Panc1 (cell line): ENCODE measurements around the gene ZNF500. TPM values are rescaled to one million over a fixed set of nuclear protein-coding genes. Genes with fewer than 3 reads are reported as not detected.

Experiments
- ATAC-seq: fragments of 200-7000 bp; cut with Tn5 transposase; 2 replicates; pipeline ENCODE4 v1.9.1; 2020; ENCODE audit warnings: mild to moderate bottlenecking, moderate library complexity
- BruUV-seq: library from RNA; stranded (reverse); fragments of 400-500 nt; replicated peaks from 2 replicates; lab custom pipeline; 2021; lab: Mats Ljungman, UMichigan
- CTCF ChIA-PET: fragments of 300-600 bp; sonication (Branson Sonifier 250); formaldehyde crosslinking; loops from one replicate; lab custom pipeline; 2022; ENCODE audit warnings: antibody characterized with exemption; lab: Charles Lee
- POLR2A ChIA-PET: fragments of 300-600 bp; sonication (Branson Sonifier 250); formaldehyde crosslinking; loops from one replicate; lab custom pipeline; 2022; ENCODE audit warnings: antibody characterized with exemption; lab: Charles Lee
- DNase-seq: peaks from one replicate; pipeline ENCODE4 v3.0.0-alpha.2; 2010; ENCODE audit warnings: low read depth, low spot score
- H3K27ac ChIP-seq: 2 replicates; pipeline ENCODE4 v1.5.1; 2011; ENCODE audit warnings: mild to moderate bottlenecking, low read length, inconsistent platforms
- H3K27me3 ChIP-seq: fragments of 200-500 bp; sonication (Bioruptor generic); 2 replicates; pipeline ENCODE4 v1.6.0; 2014; ENCODE audit warnings: low read length, inconsistent platforms; ENCODE audit not compliant: control insufficient read depth, insufficient read depth
- H3K36me3 ChIP-seq: fragments of 200-500 bp; sonication (Bioruptor generic); 2 replicates; pipeline ENCODE4 v1.5.1; 2014; ENCODE audit warnings: inconsistent platforms, mild to moderate bottlenecking, low read length, moderate library complexity; ENCODE audit not compliant: control insufficient read depth, insufficient read depth
- H3K4me1 ChIP-seq: 2 replicates; pipeline ENCODE4 v1.5.1; 2011; ENCODE audit warnings: inconsistent platforms, mild to moderate bottlenecking, low read length, moderate library complexity; ENCODE audit not compliant: control insufficient read depth, insufficient read depth
- H3K4me3 ChIP-seq, 2 experiments: 2 replicates each; pipeline ENCODE4 v1.5.1; 2011 to 2012; ENCODE audit warnings: low read depth in 2 of 2, low read length in 2 of 2, mild to moderate bottlenecking in 2 of 2, inconsistent platforms in 1 of 2, moderate library complexity in 1 of 2
- H3K9me3 ChIP-seq: fragments of 200-500 bp; sonication (Bioruptor generic); 2 replicates; pipeline ENCODE4 v1.5.1; 2014; ENCODE audit warnings: low read depth, mild to moderate bottlenecking, inconsistent platforms, low read length, moderate library complexity; ENCODE audit not compliant: control insufficient read depth, insufficient read depth
- POLR2AphosphoS5 ChIP-seq: IDR thresholded peaks from 2 replicates; pipeline ENCODE4 v1.6.1; 2012; ENCODE audit warnings: mild to moderate bottlenecking, low read depth, low read length, moderate library complexity
- REST ChIP-seq, 2 experiments: IDR thresholded peaks; 2 replicates each; pipeline ENCODE4 v1.6.1; 2011 to 2012; ENCODE audit warnings: low read depth in 2 of 2, control low read depth in 1 of 2, low read length in 1 of 2, mild to moderate bottlenecking in 1 of 2, moderate library complexity in 1 of 2; ENCODE audit not compliant: insufficient read depth in 1 of 2
- SIN3A ChIP-seq: IDR thresholded peaks from 2 replicates; pipeline ENCODE4 v1.6.1; 2012; ENCODE audit warnings: low read depth, mild to moderate bottlenecking, low read length, moderate library complexity, borderline replicate concordance; ENCODE audit not compliant: insufficient read depth
- TCF7L2 ChIP-seq: IDR thresholded peaks from 2 replicates; pipeline ENCODE4 v1.6.1; 2011; ENCODE audit warnings: mild to moderate bottlenecking, low read depth, low read length, inconsistent platforms
- in situ Hi-C: cut with HindIII; loops from 2 replicates; pipeline ENCODE4 v1.10.0; 2016; ENCODE audit warnings: low sequenced_read_pairs, low pct_unique_long_range_greater_than_20kb
- intact Hi-C: fragments of 100-400 bp; cut with micrococcal nuclease; formaldehyde crosslinking; loops from one replicate; pipeline ENCODE4 v1.10.0; 2022; ENCODE audit not compliant: unreplicated experiment
- total RNA-seq: library from RNA; stranded (reverse); gene quantifications from one replicate; pipeline ENCODE4 v1.2.1, GENCODE V29; 2021; ENCODE audit not compliant: unreplicated experiment
- TF ChIP-seq, protein P1 (sequence below): fragments of 450-650 bp; IDR thresholded peaks from 2 replicates; pipeline ENCODE4 v1.5.1; 2017; ENCODE audit warnings: mild to moderate bottlenecking

ZNF500 gene
- total RNA-seq, 1 experiment from 2014 or later: 25.8 TPM

DNA sequence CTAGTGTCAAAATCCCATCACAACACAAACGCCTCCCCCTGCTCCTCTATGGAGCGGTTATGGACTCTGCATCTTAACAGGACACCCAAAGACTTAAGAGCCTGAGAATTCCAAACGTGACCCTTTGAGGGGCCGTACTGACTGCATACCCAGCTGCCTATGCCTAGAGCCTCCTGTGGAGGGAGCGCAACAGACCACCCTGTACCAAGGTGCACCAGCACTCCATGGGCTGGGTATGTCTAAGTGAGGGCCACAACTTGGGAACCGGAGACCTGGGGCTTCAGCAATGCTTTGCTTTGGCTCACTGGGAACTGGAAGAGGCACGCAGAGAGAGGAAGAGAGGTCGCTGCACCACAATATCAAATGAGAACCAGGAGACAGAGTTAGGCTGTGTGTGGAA, 38.3 kb downstream of the ZNF500 start:
- TF ChIP-seq TCF7L2: no peak
- TF ChIP-seq, protein P1, sequence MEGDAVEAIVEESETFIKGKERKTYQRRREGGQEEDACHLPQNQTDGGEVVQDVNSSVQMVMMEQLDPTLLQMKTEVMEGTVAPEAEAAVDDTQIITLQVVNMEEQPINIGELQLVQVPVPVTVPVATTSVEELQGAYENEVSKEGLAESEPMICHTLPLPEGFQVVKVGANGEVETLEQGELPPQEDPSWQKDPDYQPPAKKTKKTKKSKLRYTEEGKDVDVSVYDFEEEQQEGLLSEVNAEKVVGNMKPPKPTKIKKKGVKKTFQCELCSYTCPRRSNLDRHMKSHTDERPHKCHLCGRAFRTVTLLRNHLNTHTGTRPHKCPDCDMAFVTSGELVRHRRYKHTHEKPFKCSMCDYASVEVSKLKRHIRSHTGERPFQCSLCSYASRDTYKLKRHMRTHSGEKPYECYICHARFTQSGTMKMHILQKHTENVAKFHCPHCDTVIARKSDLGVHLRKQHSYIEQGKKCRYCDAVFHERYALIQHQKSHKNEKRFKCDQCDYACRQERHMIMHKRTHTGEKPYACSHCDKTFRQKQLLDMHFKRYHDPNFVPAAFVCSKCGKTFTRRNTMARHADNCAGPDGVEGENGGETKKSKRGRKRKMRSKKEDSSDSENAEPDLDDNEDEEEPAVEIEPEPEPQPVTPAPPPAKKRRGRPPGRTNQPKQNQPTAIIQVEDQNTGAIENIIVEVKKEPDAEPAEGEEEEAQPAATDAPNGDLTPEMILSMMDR: no peak
- TF ChIP-seq SIN3A: no peak
- no peak for TF ChIP-seq POLR2AphosphoS5
- TF ChIP-seq REST (IDR thresholded peaks at IDR 0.05; ENCODE audit: insufficient read depth in 1 of 2, low read depth in 2 of 2, low read length in 1 of 2): no peak
- ChIA-PET CTCF (no interaction called here), POLR2A (no interaction called here)
- H3K27me3 ChIP-seq: no peaks in the 10 kb centered on the region
- in situ Hi-C loops (no loop called here), intact Hi-C loops (no loop called here)
- DNase-seq (no peak), ATAC-seq (no peak)
- no peaks in the 10 kb centered on the region for H3K4me1 ChIP-seq
- no peaks in the 10 kb centered on the region for H3K9me3 ChIP-seq
- no peak overlapping the region for H3K4me3 ChIP-seq
- H3K27ac ChIP-seq: no peak overlapping the region
- H3K36me3 ChIP-seq: peaks cover 13% of the 10 kb centered on the region
- BruUV-seq: no TSS peak

DNA sequence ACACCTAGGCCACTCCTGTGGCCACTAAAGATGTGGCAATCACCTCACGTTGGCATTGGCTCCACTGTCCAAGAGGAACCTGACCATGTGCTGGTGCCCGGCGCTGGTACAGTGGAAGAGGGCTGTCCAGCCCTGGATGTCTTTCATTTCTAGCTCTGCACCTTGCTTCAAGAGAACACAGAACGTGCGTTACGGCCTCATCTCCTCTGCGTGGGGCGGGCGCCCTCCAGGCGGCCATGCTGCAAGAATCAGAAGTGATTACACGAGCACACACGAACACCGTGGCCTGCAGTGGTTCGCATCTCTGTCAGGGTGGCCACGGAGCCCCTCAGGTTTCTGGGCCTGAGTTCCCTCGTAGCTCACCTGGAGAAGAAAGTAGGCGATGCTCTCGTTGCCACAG, 40.3 kb downstream of the ZNF500 start:
- CTCF ChIA-PET: no interaction called here
- Histone ChIP-seq H3K27me3 (no peaks in the 10 kb centered on the region), H3K4me3 (no peak overlapping the region), H3K36me3 (peaks cover 15% of the 10 kb centered on the region), H3K9me3 (no peaks in the 10 kb centered on the region), H3K27ac (no peak overlapping the region), H3K4me1 (no peaks in the 10 kb centered on the region)
- ATAC-seq (no peak), DNase-seq (no peak)
- POLR2A ChIA-PET: no interaction called here
- no TSS peak for BruUV-seq
- intact Hi-C loops: no loop called here
- in situ Hi-C loops: no loop called here
- no peak for TF ChIP-seq REST (IDR thresholded peaks at IDR 0.05; ENCODE audit: insufficient read depth in 1 of 2, low read depth in 2 of 2, low read length in 1 of 2)
- TF ChIP-seq TCF7L2: no peak
- no peak for TF ChIP-seq SIN3A
- TF ChIP-seq, protein P1: no peak
- no peak for TF ChIP-seq POLR2AphosphoS5
